Measurements from ENCODE around the gene MBD3L4.
A peak's percentile ranks its signal among the peaks of the same experiment; 100 is the strongest.
"Not testable (repeated sequence)": the region's sequence is repeated elsewhere in the genome, so short reads cannot be mapped to it uniquely, and the experiment has no call there.

MBD3L4 gene

DNA sequence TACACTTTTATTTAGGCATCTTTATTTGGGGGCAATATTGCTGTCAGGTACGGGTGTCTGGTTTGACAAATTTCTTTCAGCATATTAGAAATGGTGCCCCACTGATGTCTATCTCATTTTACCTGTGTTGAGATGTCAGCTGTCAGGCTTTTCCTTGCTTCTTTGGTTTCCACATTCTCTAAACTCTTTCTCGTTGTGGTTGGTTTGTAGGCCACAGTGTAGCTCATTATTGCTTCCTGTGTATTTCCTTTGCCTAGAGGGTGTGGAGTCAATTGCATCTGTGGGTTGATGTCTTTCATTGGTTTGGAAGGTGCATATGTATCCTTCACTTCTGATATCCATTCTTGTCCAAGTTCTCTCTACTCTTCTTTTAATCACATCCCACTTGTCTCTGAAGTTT lies 20.0 kb upstream of the MBD3L4 start:
- not testable (repeated sequence) for H3K27ac Mint-ChIP-seq; H3K4me3 Mint-ChIP-seq; H3K9me3 Mint-ChIP-seq; H3K36me3 Mint-ChIP-seq (ENCODE audit: low read depth); H3K4me1 Mint-ChIP-seq (ENCODE audit: low read depth); H3K27me3 Mint-ChIP-seq; DNase-seq

- not testable (repeated sequence) for H3K36me3 Mint-ChIP-seq (ENCODE audit: low read depth); DNase-seq; H3K9me3 Mint-ChIP-seq; H3K27me3 Mint-ChIP-seq; H3K4me1 Mint-ChIP-seq (ENCODE audit: low read depth); H3K27ac Mint-ChIP-seq; H3K4me3 Mint-ChIP-seq
Measured at GRCh38 chr19:7058576-7058975, 18.6 kb upstream of the MBD3L4 start, which contains the start of gene MBD3L3. Gene MBD3L3, minus strand, starts transcription at chr19:7058676. Its CDS starts 71 bp downstream, at chr19:7058605.

- H3K27me3 Mint-ChIP-seq; H3K9me3 Mint-ChIP-seq; H3K4me3 Mint-ChIP-seq; DNase-seq; H3K27ac Mint-ChIP-seq; H3K4me1 Mint-ChIP-seq (ENCODE audit: low read depth); H3K36me3 Mint-ChIP-seq (ENCODE audit: low read depth): not testable (repeated sequence)
Measured at GRCh38 chr19:7056371-7056770, 16.4 kb upstream of the MBD3L4 start.

DNA sequence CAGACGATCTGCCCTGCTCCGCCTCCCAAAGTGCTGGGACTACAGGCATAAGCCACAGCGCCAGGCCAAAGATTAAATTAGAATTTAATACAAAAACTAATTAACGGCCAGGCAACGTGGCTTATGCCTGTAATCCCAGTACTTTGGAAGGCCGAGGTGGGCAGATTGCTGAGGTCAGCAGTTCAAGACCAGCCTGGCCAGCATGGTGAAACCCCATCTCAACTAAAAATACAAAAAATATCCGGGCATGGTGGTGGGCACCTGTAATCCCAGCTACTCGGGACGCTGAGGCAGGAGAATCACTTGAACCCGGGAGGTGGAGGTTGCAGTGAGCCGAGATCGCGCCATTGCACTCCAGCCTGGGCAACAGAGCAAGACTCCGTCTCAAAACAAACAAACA lies 15.7 kb upstream of the MBD3L4 start:
- H3K36me3 Mint-ChIP-seq (ENCODE audit: low read depth); H3K27me3 Mint-ChIP-seq; H3K27ac Mint-ChIP-seq; H3K4me3 Mint-ChIP-seq; DNase-seq; H3K4me1 Mint-ChIP-seq (ENCODE audit: low read depth); H3K9me3 Mint-ChIP-seq: not testable (repeated sequence)

DNA sequence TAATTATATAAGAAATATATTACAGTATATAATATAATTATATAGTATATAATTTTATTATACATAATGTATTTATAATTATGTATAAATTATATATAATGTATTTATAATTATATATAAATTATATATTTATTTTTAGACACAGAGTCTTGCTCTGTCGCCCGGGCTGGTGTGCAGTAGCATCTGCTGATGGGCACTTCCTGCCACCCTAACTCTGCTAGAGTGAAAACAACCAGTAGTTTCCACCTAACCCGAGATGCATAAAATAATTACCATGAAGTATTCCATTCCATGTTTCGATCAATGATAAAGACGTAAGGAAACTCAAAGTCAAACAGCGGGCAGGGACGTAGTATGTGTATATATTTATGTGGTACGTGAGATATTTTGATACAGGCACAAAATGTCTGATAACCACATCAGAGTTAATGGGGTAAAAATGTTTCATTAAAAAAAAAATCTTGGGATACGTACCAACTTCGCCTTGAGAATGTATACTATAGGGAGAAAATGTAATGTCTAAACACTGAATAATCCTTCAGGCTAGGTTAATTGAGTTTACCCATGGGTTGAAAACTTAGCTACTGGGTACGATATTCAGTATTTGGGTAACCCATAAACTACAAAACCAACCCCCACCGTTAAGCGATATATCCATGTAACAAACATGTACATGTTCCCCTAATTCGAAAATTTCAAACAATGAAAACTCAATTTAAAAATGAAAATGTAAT lies 14.8 kb upstream of the MBD3L4 start:
- H3K27me3 Mint-ChIP-seq; H3K4me1 Mint-ChIP-seq (ENCODE audit: low read depth); H3K4me3 Mint-ChIP-seq; H3K27ac Mint-ChIP-seq; H3K9me3 Mint-ChIP-seq; DNase-seq; H3K36me3 Mint-ChIP-seq (ENCODE audit: low read depth): not testable (repeated sequence)

DNA sequence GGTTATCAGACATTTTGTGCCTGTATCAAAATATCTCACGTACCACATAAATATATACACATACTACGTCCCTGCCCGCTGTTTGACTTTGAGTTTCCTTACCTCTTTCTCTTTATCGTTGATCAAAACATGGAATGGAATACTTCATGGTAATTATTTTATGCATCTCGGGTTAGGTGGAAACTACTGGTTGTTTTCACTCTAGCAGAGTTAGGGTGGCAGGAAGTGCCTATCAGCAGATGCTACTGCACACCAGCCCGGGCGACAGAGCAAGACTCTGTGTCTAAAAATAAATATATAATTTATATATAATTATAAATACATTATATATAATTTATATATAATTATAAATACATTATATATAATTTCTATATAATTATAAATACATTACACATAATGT lies 12.9 kb upstream of the MBD3L4 start:
- not testable (repeated sequence) for DNase-seq; H3K4me3 Mint-ChIP-seq; H3K36me3 Mint-ChIP-seq (ENCODE audit: low read depth); H3K27me3 Mint-ChIP-seq; H3K4me1 Mint-ChIP-seq (ENCODE audit: low read depth); H3K27ac Mint-ChIP-seq; H3K9me3 Mint-ChIP-seq

- not testable (repeated sequence) for H3K9me3 Mint-ChIP-seq; H3K36me3 Mint-ChIP-seq (ENCODE audit: low read depth)
Measured at GRCh38 chr19:7051421-7051820, 11.4 kb upstream of the MBD3L4 start.

DNA sequence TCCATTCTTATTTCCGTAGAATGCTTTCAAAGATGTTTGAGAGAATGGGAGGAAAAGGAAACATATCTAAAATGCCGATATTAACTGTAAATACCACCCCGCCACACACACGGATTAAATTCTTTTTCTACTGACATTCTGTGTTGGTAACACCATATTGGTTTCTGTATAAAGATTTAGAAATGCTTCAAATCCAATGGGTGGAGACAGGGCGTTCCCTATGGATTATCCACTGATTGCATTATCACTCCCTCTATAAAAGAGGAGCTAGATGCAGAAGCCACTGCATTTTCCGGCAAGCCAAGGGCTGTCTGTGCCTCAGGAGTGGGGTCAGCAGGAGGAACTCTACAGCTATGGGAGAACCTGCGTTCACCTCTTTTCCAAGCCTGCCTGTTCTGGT lies 9.0 kb upstream of the MBD3L4 start, which contains the start of gene MBD3L2:
TSS of gene MBD3L2 (plus strand) at position 301 of the 400 bp plus-strand sequence. CDS start at position 354, 53 bp downstream.
- not testable (repeated sequence) for H3K27me3 Mint-ChIP-seq; H3K36me3 Mint-ChIP-seq (ENCODE audit: low read depth); H3K4me1 Mint-ChIP-seq (ENCODE audit: low read depth); H3K27ac Mint-ChIP-seq; H3K9me3 Mint-ChIP-seq; DNase-seq; H3K4me3 Mint-ChIP-seq

More at GRCh38 chr19:7051421-7051820, 11.4 kb upstream of the MBD3L4 start:
- H3K4me3 Mint-ChIP-seq; DNase-seq; H3K4me1 Mint-ChIP-seq (ENCODE audit: low read depth); H3K27ac Mint-ChIP-seq; H3K27me3 Mint-ChIP-seq: not testable (repeated sequence)

DNA sequence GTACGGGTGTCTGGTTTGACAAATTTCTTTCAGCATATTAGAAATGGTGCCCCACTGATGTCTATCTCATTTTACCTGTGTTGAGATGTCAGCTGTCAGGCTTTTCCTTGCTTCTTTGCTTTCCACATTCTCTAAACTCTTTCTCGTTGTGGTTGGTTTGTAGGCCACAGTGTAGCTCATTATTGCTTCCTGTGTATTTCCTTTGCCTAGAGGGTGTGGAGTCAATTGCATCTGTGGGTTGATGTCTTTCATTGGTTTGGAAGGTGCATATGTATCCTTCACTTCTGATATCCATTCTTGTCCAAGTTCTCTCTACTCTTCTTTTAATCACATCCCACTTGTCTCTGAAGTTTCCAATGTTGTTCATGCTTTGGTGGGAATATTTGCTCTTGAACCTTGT lies 1.6 kb upstream of the MBD3L4 start:
- H3K4me1 Mint-ChIP-seq (ENCODE audit: low read depth); H3K4me3 Mint-ChIP-seq; H3K27me3 Mint-ChIP-seq; H3K9me3 Mint-ChIP-seq; H3K27ac Mint-ChIP-seq; DNase-seq; H3K36me3 Mint-ChIP-seq (ENCODE audit: low read depth): not testable (repeated sequence)

DNA sequence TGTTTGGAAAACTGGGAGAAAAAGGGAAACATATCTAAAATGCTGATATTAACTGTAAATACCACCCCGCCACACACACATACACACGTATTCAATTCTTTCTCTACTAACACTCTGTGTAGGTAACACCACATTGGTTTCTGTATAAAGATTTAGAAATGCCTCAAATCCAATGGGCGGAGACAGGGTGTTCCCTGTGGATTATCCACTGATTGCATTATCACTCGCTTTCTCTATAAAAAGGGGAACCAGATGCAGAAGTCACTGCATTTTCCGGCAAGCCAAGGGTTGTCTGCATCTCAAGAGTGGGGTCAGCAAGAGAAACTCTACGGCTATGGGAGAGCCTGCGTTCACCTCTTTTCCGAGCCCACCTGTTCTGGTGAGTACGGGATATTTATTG lies 9.7 kb downstream of the MBD3L4 start, which contains the start of gene MBD3L5:
TSS of gene MBD3L5 (plus strand) at position 301 of the 400 bp plus-strand sequence. CDS start at position 335, 34 bp downstream.
- not testable (repeated sequence) for H3K4me3 Mint-ChIP-seq; H3K36me3 Mint-ChIP-seq (ENCODE audit: low read depth); H3K4me1 Mint-ChIP-seq (ENCODE audit: low read depth); DNase-seq; H3K27me3 Mint-ChIP-seq; H3K27ac Mint-ChIP-seq; H3K9me3 Mint-ChIP-seq

GRCh38 chr19:7028790-7029189 lies 11.2 kb downstream of the MBD3L4 start:
- not testable (repeated sequence) for H3K36me3 Mint-ChIP-seq (ENCODE audit: low read depth); H3K27ac Mint-ChIP-seq; H3K27me3 Mint-ChIP-seq; DNase-seq; H3K4me1 Mint-ChIP-seq (ENCODE audit: low read depth); H3K9me3 Mint-ChIP-seq; H3K4me3 Mint-ChIP-seq

DNA sequence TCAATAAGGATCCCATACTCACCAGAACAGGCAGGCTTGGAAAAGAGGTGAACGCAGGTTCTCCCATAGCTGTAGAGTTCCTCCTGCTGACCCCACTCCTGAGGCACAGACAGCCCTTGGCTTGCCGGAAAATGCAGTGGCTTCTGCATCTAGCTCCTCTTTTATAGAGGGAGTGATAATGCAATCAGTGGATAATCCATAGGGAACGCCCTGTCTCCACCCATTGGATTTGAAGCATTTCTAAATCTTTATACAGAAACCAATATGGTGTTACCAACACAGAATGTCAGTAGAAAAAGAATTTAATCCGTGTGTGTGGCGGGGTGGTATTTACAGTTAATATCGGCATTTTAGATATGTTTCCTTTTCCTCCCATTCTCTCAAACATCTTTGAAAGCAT lies 18.6 kb downstream of the MBD3L4 start, which contains the start of gene MBD3L2B:
TSS of gene MBD3L2B (minus strand) at position 101 of the 400 bp plus-strand sequence. CDS start at position 67, 34 bp downstream.
- H3K36me3 Mint-ChIP-seq (ENCODE audit: low read depth); H3K9me3 Mint-ChIP-seq; H3K4me3 Mint-ChIP-seq; H3K27me3 Mint-ChIP-seq; H3K27ac Mint-ChIP-seq; DNase-seq; H3K4me1 Mint-ChIP-seq (ENCODE audit: low read depth): not testable (repeated sequence)

GRCh38 chr19:7018828-7019227 lies 21.2 kb downstream of the MBD3L4 start:
- Mint-ChIP-seq H3K36me3 (ENCODE audit: low read depth) (no peaks in the 10 kb centered on the region), H3K4me1 (ENCODE audit: low read depth) (peaks cover 9% of the 10 kb centered on the region), H3K27ac (no peak overlapping the region), H3K9me3 (peaks cover under 1% of the 10 kb centered on the region), H3K4me3 (no peak overlapping the region), H3K27me3 (no peaks in the 10 kb centered on the region)
- DNase-seq, result no peak

DNA sequence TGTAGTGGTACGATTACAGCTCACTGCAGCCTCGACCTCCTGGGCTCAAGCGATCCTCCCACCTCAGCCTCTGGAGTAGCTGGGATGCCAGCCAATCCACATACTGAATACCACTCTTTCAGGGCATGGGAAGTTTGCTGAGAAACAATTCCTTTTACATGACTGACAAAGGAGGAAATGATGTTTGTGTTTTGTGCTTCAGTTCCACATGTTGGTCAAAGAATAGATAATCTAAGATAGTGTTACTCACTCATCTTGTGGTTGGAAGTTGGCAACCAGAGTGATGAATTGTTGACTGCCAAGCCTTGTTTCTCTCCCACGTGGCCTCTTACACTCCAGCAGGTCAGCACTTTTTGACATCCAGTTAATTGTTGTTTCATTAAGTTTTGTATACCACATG lies 26.3 kb downstream of the MBD3L4 start:
- H3K27ac Mint-ChIP-seq, result peak overlapping the region; percentile 74
- H3K27me3 Mint-ChIP-seq, result no peaks in the 10 kb centered on the region
- H3K9me3 Mint-ChIP-seq, result peaks cover 9% of the 10 kb centered on the region
- DNase-seq, result no peak
- H3K4me3 Mint-ChIP-seq, result no peak overlapping the region
- H3K36me3 Mint-ChIP-seq (ENCODE audit: low read depth), result peaks cover 2% of the 10 kb centered on the region
- H3K4me1 Mint-ChIP-seq (ENCODE audit: low read depth), result peaks cover 46% of the 10 kb centered on the region

- peaks cover 65% of the 10 kb centered on the region for H3K4me1 Mint-ChIP-seq (ENCODE audit: low read depth)
Measured at GRCh38 chr19:7010722-7011593, 29.0 kb downstream of the MBD3L4 start.

More at GRCh38 chr19:7010722-7011593, 29.0 kb downstream of the MBD3L4 start:
- Mint-ChIP-seq H3K27me3 (no peaks in the 10 kb centered on the region), H3K4me3 (no peak overlapping the region), H3K27ac (peak overlapping the region; percentile 83), H3K36me3 (ENCODE audit: low read depth) (peaks cover 2% of the 10 kb centered on the region), H3K9me3 (peaks cover 14% of the 10 kb centered on the region)
- DNase-seq, result no peak

All from activated T-cell treated with anti-CD3 and anti-CD28 coated beads, Interleukin-2, amount 50 U/mL, for 24 hours (primary cell).